Endothelial cell of hepatic sinusoid (primary cell): ENCODE measurements around the gene TCAP.
"Not testable (repeated sequence)": the region's sequence is repeated elsewhere in the genome, so short reads cannot be mapped to it uniquely, and the experiment has no call there.

Experiments used
- in situ Hi-C: cut with HindIII; loops from 2 replicates; pipeline ENCODE4 v1.10.0; 2017; ENCODE audit warnings: low sequenced_read_pairs

The TCAP gene

DNA sequence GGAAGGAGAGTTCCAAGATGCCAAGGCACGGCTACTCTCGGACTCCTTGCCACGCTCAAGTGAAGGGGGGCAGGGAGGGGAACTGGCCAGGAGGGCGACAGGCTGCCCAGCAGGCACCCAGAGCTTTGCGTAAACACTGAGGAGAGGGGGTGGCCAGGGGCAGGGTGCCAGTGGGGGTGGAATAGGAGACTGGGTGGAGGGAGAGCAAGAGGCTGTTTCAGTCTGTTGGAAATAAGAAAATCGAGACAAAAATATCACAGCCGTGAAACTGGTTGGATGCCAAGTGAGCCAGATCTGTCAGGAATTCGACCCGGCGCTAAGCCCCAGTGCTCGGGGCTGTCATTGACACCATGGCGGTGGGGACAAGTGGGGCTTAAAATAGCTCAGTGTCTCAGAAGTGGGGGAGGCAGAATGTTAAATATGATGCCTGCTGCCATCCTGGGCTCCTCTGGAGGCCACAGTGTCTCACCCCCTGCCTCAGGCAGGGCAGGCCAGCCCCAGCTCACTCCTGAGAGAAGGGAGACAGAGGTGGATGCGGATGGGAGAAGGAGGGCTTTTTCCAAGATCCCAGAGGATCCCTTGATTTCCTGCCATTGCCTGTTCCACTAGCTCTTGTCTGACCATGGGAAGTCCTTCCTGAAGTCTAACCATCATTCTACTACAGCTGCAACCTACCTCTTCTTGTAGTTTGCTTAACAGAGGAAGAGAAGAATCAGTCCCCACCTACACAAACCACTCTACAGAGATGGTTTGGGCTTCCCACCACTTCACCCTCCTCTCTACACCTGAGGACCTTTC, 12.6 kb downstream of the TCAP start:
- in situ Hi-C loops = loop anchor here (10.0 kb wide), 1 partner anchor 63 kb away; no protein-coding TSS in a partner anchor

DNA sequence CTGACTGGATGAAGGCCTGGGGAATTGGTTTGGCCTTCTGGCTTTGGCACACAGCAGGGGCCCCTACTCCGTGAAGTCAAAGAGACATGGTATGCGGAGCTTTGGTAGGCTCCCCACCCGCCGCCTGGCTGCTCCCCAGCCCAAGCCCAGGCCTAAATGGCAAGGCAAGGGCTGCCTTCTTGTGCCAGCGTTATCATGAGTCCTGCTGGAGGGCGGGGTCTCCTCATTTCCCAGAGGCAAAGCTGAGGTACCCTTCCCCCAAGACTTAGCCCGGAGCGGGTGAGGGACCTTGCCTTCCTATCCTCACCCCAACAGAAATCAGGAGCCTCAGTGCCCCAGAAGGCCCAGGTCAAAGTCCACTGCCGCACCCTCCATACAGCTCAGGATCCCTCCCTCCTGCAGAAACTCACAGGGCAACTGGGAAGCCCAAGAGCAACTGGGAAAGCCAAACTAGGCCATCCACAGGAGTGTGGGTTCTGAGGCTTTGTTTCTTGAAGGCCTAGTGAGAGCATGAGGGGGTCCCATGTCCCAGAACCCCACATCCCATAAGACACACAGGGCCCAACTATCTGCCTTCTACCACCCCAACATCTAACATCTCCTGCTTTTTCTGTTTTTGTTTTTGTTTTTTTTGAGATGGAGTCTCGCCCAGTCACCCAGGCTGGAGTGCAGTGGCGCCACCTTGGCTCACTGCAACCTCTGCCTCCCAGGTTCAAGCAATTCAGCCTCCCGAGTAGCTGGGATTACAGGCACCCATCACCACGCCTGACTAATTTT, 13.4 kb downstream of the TCAP start:
- in situ Hi-C loops = loop anchor here (10.0 kb wide), 1 partner anchor 64 kb away; no protein-coding TSS in a partner anchor

DNA sequence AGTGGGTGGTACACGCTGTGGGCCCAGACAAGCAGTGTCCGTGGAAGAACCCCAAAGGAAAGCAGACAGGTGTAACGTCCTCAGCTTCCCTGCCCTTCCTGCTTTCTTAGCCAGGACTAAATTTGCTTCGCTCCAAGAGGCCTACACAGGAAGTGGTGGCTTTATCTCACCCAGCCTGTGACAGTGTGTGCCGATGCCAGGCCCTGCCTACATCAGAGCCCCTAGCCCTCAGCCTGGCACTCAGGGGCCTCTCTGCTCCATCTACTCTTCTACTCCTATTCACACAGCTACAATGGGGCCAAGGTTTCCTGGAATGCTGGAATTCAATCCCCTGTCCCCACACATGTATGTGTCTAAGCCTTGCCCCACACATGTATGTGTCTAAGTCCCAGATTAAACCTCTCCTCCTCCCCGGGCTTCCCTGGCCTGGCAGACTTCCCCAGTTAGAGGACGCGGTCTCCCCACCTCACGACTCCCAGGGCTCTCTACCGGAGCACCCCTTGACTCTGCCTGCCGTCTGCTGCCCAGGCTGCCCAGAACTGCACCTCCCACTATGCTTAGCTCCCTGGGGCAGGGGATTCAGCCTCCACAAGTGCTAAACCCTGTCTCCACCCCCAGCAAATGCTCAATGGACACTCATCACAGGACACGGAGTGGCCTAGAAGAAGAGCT, 14.5 kb downstream of the TCAP start:
- in situ Hi-C loops = loop anchor here (10.0 kb wide), 1 partner anchor 65 kb away; no protein-coding TSS in a partner anchor

DNA sequence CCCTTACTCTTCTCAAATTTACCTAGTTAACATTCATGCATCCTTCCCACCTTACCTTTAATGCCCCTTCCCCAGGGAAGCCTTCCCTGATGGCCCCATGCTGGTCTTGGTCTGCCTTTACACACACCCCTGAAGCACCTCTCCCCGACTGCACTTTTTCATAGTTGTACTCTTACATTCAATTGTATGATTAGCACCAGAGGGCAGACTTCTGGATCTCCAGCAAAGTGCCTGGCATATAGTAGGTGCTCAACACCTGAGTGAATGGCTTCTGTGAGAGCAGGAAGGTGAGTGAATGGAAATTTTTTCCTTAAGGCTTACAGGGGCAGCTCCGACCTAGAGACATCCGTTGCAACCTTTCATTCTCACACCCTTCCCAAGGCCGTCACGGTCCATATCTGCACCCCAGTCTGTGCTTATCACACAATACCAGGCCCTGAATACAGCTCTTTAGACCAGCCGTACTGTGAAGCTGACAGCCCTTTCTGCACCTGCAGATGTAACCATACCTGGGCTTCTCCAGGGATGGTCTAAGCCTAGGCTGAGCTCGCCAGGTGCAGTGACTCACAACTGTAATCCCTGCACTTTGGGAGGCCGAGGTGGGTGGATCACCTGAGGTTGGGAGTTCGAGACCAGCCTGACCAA, 18.3 kb downstream of the TCAP start:
- in situ Hi-C loops = no loop called here

DNA sequence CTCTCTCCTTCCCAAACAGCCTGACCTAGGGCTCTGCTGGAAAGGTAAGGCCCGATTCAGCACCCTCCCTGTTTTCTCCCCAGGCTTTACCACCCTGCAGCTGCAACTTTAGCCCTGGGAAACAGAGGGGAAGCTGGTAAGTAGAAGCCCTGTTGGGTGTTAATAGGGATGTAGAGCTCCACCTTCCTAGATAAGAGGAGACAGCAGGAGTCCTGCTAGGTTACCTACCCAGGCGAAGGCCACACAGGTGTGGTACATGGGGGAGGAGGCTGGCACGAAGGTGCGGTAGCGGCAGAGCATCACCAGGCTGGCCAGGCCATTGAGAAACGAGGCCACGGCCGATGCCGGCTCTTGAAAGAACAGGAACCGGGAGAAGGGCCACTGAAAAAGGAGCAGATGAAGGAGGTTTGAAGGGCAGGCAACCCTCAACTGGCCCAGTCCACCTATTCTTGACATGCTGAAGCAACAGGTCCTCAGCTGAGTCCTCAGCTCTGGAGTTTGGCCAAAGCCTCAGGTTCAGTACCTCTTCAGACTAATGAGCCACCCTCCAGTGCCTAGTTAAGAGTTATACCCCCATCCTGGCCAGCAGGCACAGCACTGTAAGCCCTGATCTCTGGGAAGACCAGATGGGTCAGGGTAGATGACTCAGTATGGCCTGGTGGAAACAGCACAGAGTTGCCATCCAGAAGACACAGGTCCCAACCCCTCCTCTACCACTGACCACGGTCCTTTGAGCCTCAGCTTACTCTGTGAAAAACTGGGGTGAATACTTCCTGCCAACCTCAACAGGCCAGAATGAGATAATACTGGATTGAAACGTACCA, 19.4 kb downstream of the TCAP start:
- in situ Hi-C loops = loop anchor here (5.0 kb wide), 2 partner anchors 47 to 58 kb away; partner anchors contain the start of gene STARD3

DNA sequence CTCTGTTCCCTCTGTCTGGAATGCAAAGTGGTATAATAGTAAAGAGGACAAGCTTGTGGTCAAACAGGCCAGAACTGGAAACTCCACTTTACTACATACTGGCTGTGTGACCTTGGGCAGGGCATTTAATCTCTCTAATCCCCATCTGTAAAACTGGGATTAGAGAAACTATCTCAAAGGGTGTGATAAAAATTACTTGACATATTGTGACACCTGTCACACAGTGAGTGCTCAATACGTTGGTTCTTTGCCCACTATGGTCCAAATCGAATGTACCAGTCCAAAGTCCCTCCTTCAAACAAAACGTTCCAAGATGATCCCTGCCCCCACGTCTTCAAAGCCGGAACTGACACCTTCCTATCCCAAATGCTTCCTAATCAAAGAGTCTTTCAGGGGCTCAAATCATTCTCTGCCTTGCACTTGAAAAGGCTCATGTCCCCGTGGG, 22.0 kb downstream of the TCAP start:
- in situ Hi-C loops = loop anchor here (5.0 kb wide), 2 partner anchors 50 to 55 kb away; partner anchors contain the start of gene STARD3

DNA sequence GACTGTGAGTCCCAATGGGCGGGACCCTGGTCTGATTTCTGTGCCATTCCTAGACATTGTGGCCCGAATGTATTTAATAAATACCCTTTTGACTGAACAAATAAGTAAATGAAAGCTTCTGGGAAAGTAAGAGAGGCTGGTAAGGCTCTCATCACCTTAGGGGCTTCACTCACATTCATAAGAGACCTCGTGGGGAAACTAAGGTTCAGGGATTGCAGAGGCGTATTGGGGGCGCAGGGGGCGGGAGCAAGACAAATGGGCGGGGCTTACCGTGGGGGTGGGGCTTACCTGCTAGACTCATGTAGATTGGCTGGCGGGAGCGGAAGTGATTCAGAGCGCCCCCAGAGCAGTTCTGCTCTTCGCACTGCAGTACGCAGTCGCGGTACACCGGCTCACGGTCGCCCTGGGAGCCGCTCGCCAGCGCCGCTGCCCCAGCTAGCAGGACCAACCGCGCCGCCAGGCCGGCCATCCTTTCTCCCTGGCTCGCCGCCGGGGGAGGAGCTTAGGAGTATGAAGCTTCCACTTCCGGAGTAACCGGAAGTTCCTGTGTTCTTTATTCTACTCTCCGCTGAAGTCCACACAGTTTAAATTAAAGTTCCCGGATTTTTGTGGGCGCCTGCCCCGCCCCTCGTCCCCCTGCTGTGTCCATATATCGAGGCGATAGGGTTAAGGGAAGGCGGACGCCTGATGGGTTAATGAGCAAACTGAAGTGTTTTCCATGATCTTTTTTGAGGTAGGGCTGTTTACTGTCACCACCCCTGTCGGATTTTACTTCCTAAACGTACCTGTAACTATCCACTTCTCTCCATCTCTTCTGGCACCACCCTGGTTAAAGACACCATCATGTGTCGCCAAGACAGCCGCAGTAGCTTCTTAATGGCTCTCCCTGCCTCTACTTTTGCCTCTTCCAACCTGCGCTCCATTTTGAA, 22.7 kb downstream of the TCAP start, which contains the start of gene PGAP3:
Gene PGAP3, minus strand, starts transcription at position 512 of the 929 bp plus-strand sequence. Its CDS starts 43 bp downstream, at position 469.
- in situ Hi-C loops = loop anchor here (5.0 kb wide), 2 partner anchors 51 to 54 kb away; partner anchors contain the start of gene STARD3

DNA sequence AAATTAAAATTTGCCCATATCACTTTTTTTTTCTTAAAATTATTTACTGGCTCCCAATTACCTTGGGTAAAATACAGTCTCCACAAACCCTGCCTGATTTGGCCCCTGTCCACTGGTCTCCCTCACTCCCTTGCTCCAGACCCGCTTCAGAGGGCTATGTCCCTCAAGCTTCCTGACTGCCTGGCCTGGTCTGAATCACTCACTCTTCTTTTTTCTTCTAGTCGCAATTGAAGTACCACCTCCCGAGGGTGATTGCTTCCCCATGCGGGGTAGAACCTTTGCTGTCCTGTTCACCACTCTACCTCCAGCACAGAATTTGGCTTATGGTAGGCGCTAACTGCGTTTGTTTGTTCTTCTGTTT, 23.3 kb downstream of the TCAP start:
- in situ Hi-C loops = loop anchor here (5.0 kb wide), 2 partner anchors 51 to 54 kb away; partner anchors contain the start of gene STARD3

DNA sequence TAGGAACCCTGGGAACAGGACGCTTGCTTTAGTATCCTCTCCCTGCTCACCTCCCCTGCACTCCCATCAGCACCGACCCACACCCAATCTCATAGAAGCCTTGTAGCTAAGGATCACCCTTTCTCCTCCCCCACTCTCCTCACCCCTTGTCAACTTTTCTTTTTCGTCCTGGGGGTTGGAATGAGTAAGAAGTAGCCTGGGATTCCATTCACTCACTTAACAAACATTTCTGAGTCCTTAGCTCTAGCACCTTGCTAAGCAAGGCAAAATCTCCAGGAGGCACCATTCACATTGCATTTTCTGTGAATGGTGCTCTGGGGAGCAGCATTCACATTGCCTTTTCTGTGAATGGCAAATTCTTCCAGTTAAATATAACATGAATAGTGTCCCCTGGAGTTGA, 23.8 kb downstream of the TCAP start:
- in situ Hi-C loops = loop anchor here (5.0 kb wide), 2 partner anchors 52 to 53 kb away; partner anchors contain the start of gene STARD3

DNA sequence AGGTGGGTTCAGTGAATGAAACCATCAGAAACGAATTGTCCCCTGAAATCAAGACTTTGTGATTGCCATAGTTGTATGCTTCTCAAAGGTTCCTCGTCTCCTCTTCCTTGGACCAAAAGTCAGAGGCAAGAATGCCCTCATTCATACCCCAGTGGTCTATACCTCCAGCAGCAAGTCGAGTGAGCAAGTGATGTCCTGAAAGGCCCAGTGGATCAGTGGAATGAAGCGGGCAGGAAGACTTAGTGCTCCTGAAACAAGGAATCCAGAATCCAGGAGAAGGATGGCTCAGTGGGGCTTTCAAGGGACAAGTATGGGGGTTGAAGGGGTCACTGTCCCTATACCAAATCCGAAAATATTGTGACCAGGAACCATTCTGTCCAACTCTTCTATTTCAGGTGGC, 29.4 kb downstream of the TCAP start:
- in situ Hi-C loops = no loop called here

DNA sequence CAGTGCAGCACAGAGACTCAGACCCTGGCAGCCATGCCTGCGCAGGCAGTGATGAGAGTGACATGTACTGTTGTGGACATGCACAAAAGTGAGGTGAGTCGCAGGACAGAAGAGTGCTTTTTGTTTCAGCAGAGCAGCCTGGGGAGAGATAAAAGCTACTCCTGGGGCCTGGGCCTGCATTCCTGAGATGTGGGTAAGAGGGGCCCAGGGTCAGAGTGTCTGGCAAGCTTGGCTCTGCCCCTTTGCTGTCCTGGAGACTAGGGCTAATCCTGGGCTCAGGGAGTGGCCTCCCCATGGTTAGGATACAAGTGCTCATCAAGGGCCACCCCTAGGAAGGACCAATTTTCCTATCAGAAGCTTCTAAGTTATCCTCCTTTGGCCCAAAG, 29.9 kb downstream of the TCAP start:
- in situ Hi-C loops = no loop called here

DNA sequence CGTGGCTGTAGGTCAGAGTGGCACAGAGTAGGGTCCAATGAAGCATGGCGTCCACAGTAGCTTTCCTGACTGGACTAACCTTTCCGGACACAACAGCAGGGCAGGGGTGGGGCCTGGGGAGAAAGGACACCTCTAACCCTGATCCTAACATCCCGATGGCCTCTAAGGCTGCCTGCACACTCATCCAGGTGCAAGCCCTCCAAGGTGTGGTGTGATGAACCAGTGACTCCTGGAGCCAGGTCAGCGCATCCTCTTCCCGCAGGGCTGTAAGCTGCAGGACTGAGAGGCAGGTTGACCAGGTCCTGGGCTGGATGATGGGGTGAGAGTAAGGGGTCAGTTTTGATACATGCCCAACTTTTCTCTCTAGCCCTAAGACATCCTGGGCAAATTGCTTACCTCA, 31.6 kb downstream of the TCAP start:
- in situ Hi-C loops = no loop called here

DNA sequence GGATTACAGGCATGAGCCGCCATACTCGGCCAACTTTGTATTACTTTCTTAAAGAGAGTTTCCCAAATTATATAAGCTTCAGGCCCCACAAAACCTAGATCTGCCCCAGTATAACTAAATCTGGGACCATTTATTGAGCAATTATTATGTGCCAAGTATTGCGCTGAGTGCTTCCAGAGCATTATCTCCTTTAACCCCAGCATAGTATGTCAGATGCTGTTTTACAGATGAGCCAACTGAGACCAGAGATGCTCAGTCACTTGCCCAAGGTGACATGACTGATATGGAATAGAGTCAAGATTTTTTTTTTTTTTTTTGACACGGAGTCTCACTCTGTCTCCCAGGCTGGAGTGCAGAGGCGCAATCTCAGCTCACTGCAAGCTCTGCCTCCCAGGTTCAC, 32.8 kb downstream of the TCAP start:
- in situ Hi-C loops = no loop called here

DNA sequence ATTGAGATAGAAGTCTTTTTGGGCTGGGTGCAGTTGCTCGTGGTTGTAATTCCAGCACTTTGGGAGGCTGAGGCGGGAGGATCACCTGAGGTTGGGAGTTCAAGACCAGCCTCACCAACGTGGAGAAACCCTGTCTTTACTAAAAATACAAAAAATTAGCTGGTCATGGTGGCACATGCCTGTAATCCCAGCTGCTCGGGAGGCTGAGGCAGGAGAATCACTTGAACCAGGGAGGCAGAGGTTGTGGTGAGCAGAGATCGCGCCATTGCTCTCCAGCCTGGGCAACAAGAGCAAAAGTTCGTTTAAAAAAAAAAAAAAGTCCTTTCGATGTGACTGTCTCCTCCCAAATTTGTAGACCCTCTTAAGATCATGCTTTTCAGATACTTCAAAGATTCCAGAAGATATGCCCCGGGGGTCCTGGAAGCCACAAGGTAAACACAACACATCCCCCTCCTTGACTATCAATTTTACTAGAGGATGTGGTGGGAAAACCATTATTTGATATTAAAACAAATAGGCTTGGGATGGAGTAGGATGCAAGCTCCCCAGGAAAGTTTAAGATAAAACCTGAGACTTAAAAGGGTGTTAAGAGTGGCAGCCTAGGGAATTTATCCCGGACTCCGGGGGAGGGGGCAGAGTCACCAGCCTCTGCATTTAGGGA, 34.1 kb downstream of the TCAP start:
- in situ Hi-C loops = not testable (repeated sequence)

DNA sequence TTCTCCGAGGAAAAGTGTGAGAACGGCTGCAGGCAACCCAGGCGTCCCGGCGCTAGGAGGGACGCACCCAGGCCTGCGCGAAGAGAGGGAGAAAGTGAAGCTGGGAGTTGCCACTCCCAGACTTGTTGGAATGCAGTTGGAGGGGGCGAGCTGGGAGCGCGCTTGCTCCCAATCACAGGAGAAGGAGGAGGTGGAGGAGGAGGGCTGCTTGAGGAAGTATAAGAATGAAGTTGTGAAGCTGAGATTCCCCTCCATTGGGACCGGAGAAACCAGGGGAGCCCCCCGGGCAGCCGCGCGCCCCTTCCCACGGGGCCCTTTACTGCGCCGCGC, 34.6 kb downstream of the TCAP start, which contains the start of gene ERBB2:
Gene ERBB2, plus strand, starts transcription at position 247 of the 330 bp plus-strand sequence. CDS start 175 bp downstream, outside the sequence.
- in situ Hi-C loops = no loop called here

DNA sequence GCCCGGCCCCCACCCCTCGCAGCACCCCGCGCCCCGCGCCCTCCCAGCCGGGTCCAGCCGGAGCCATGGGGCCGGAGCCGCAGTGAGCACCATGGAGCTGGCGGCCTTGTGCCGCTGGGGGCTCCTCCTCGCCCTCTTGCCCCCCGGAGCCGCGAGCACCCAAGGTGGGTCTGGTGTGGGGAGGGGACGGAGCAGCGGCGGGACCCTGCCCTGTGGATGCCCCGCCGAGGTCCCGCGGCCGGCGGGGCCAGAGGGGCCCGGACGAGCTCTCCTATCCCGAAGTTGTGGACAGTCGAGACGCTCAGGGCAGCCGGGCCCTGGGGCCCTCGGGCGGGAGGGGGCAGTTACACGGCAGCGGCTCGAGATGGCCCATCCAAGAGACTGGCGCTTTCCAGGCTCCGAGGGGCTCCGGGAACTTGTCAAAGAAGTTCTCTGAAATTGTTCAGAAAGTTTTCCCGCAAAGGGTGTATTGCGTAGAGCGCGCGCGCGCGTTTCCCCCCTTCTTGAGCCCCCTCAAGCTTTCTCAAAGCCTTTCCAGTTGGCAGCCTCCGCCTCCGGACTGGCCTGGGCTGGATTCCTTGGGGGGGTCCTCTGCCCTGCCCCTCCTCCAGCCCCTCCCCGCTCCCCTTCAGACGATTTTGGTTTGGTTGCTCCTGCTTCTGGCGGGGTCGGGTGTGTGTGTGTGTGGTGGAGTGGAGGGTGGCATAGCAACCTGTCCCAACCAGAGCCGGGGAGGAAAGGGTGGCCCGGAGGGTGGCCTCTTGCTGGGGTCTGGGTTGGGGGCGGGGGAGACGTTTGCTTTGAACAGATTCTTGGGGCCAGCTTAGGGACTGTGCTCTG, 35.2 kb downstream of the TCAP start:
- in situ Hi-C loops = no loop called here
